Activated gamma-delta T cell (primary cell): ENCODE measurements around the gene TRAPPC5.

ENCODE experiments used
- DNase-seq: peaks from one replicate; lab custom pipeline; 2025; lab: John Stamatoyannopoulos, UW

TRAPPC5 gene

GRCh38 chr19:7676376-7676775, 4.3 kb upstream of the TRAPPC5 start:
- no peak for DNase-seq

- DNase-seq, result no peak
These were observed 3.8 kb upstream of the TRAPPC5 start, which contains the start of gene MCEMP1 for GRCh38 chr19:7676854-7677253. Gene MCEMP1 (plus strand): TSS chr19:7677090. CDS start chr19:7677121, 31 bp downstream.

GRCh38 chr19:7677669-7678311, 2.8 kb upstream of the TRAPPC5 start:
- no peak for DNase-seq

GRCh38 chr19:7678971-7679751, 1.5 kb upstream of the TRAPPC5 start:
- DNase-seq, result no peak

- no peak for DNase-seq
These were observed 645 bp upstream of the TRAPPC5 start for GRCh38 chr19:7679771-7680605.

GRCh38 chr19:7681340-7682174, 924 bp downstream of the TRAPPC5 start:
- no peak for DNase-seq

GRCh38 chr19:7682175-7682855, 1.7 kb downstream of the TRAPPC5 start:
- DNase-seq, result no peak

- no peak for DNase-seq
These were observed 5.2 kb downstream of the TRAPPC5 start for GRCh38 chr19:7685546-7686445.

- no peak for DNase-seq
These were observed 6.5 kb downstream of the TRAPPC5 start for GRCh38 chr19:7687177-7687576.

- no peak for DNase-seq
These were observed 8.5 kb downstream of the TRAPPC5 start for GRCh38 chr19:7689165-7689564.

GRCh38 chr19:7690779-7691258, 10.2 kb downstream of the TRAPPC5 start:
- DNase-seq, result no peak

GRCh38 chr19:7691497-7691896, 10.9 kb downstream of the TRAPPC5 start:
- DNase-seq, result no peak

GRCh38 chr19:7692417-7693088, 11.9 kb downstream of the TRAPPC5 start:
- no peak for DNase-seq

GRCh38 chr19:7694499-7694898, 13.9 kb downstream of the TRAPPC5 start:
- no peak for DNase-seq

- no peak for DNase-seq
These were observed 17.2 kb downstream of the TRAPPC5 start for GRCh38 chr19:7697721-7698287.

GRCh38 chr19:7698583-7698982, 17.9 kb downstream of the TRAPPC5 start:
- DNase-seq, result no peak

GRCh38 chr19:7699003-7699402, 18.4 kb downstream of the TRAPPC5 start:
- DNase-seq, result no peak

- no peak for DNase-seq
These were observed 19.1 kb downstream of the TRAPPC5 start for GRCh38 chr19:7699417-7700401.
